ENCODE measurements around the gene SVIL.
"Not testable (repeated sequence)": the region's sequence is repeated elsewhere in the genome, so short reads cannot be mapped to it uniquely, and the experiment has no call there.

The SVIL gene

GRCh38 chr10:29515879-29516278 is 118.9 kb downstream of the SVIL start:
- not testable (repeated sequence) for DNase-seq (ENCODE audit: low spot score)

GRCh38 chr10:29515104-29515503 is 119.7 kb downstream of the SVIL start:
- DNase-seq (ENCODE audit: low spot score) = not testable (repeated sequence)

- no peak for DNase-seq (ENCODE audit: low spot score)
Measured at GRCh38 chr10:29514306-29514705, 120.5 kb downstream of the SVIL start.

GRCh38 chr10:29512425-29512974 is 122.3 kb downstream of the SVIL start:
- DNase-seq (ENCODE audit: low spot score) = no peak

- DNase-seq (ENCODE audit: low spot score) = not testable (repeated sequence)
Measured at GRCh38 chr10:29511806-29512205, 123.0 kb downstream of the SVIL start.

- not testable (repeated sequence) for DNase-seq (ENCODE audit: low spot score)
Measured at GRCh38 chr10:29510483-29511157, 124.2 kb downstream of the SVIL start.

- no peak for DNase-seq (ENCODE audit: low spot score)
Measured at GRCh38 chr10:29508554-29509244, 126.1 kb downstream of the SVIL start.

GRCh38 chr10:29507750-29508149 is 127.0 kb downstream of the SVIL start:
- DNase-seq (ENCODE audit: low spot score) = not testable (repeated sequence)

- not testable (repeated sequence) for DNase-seq (ENCODE audit: low spot score)
Measured at GRCh38 chr10:29506324-29506921, 128.3 kb downstream of the SVIL start.

GRCh38 chr10:29502351-29502750 is 132.4 kb downstream of the SVIL start:
- no peak for DNase-seq (ENCODE audit: low spot score)

GRCh38 chr10:29501692-29502091 is 133.1 kb downstream of the SVIL start:
- peak; percentile 93 for DNase-seq (ENCODE audit: low spot score)

- DNase-seq (ENCODE audit: low spot score) = no peak
Measured at GRCh38 chr10:29499993-29500537, 134.7 kb downstream of the SVIL start.

- peak; percentile 82 for DNase-seq (ENCODE audit: low spot score)
Measured at GRCh38 chr10:29496341-29497162, 138.2 kb downstream of the SVIL start.

GRCh38 chr10:29495366-29495765 is 139.4 kb downstream of the SVIL start:
- no peak for DNase-seq (ENCODE audit: low spot score)

GRCh38 chr10:29493697-29494096 is 141.1 kb downstream of the SVIL start:
- no peak for DNase-seq (ENCODE audit: low spot score)

GRCh38 chr10:29492774-29493173 is 142.0 kb downstream of the SVIL start:
- DNase-seq (ENCODE audit: low spot score) = no peak

GRCh38 chr10:29491918-29492317 is 142.9 kb downstream of the SVIL start:
- DNase-seq (ENCODE audit: low spot score) = no peak

GRCh38 chr10:29490781-29491280 is 143.9 kb downstream of the SVIL start:
- not testable (repeated sequence) for DNase-seq (ENCODE audit: low spot score)

- not testable (repeated sequence) for DNase-seq (ENCODE audit: low spot score)
Measured at GRCh38 chr10:29488471-29488870, 146.3 kb downstream of the SVIL start.

- not testable (repeated sequence) for DNase-seq (ENCODE audit: low spot score)
Measured at GRCh38 chr10:29487884-29488266, 146.9 kb downstream of the SVIL start.

All from AG08395 (cell line).